Measurements from ENCODE around the gene GPR180.
A peak's percentile ranks its signal among the peaks of the same experiment; 100 is the strongest.

The GPR180 gene

DNA sequence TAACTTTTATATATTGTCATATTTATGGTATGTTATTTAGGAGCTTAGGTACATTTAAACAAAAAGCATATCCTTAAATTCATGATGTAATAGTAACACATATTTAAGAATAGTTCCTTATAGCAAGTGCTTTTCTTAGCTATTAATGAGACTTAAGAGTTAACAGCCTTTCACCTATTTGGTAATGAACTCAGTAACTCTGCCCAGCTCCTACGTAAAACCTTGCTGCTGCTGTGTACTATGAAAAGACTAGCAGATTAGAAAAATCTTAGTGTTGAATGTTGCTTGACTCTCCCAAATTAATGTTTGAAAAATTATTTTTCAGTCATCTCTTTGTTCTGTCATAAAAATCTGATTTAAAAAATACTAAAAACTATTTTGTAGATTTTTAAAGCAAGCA is 6.9 kb downstream of the GPR180 start:
- H3K9me3 ChIP-seq (ENCODE audit: control extremely low read depth in 1 of 5, control insufficient read depth in 4 of 5, insufficient read depth in 2 of 5, low read depth in 1 of 5, low read length in 4 of 5) = no peaks in the 10 kb centered on the region
- no peak overlapping the region for H3K4me3 ChIP-seq (ENCODE audit: control insufficient read depth in 1 of 7, extremely low read depth in 1 of 7, insufficient read depth in 4 of 7, low read depth in 2 of 7, low read length in 6 of 7)
- POLR2A ChIA-PET = interaction anchor here (0.6 kb wide), 1 partner anchor 760 kb away, joined by 6 read pairs; no protein-coding TSS in a partner anchor
- H3K27ac ChIP-seq (ENCODE audit: insufficient read depth in 1 of 2, low read depth in 1 of 2, low read length in 2 of 2, poor library complexity in 1 of 2, severe bottlenecking in 2 of 2) = no peak overlapping the region
- 100% methylated on average over 1 of the region's 1 CpG for WGBS (ENCODE audit: insufficient coverage)
- no peaks in the 10 kb centered on the region for H3K27me3 ChIP-seq (replicated peaks in 2 of 5; ENCODE audit: control insufficient read depth in 4 of 5, insufficient read depth in 5 of 5, low read length in 4 of 5)
- H3K4me1 ChIP-seq (ENCODE audit: control extremely low read depth in 1 of 4, control insufficient read depth in 4 of 4, insufficient read depth in 4 of 4, low read length in 3 of 4) = no peaks in the 10 kb centered on the region
- peaks cover 6 to 37% (median 24%) of the 10 kb centered on the region in 4 experiments for H3K36me3 ChIP-seq (ENCODE audit: control insufficient read depth in 4 of 4, insufficient read depth in 4 of 4, low read length in 3 of 4)
- DNase-seq = no peak
- CTCF ChIA-PET = interaction anchor here (1.1 to 2.4 kb wide), 3 partner anchors 9 to 173 kb away, joined by 3 to 7 read pairs (median 5); no protein-coding TSS in a partner anchor

DNA sequence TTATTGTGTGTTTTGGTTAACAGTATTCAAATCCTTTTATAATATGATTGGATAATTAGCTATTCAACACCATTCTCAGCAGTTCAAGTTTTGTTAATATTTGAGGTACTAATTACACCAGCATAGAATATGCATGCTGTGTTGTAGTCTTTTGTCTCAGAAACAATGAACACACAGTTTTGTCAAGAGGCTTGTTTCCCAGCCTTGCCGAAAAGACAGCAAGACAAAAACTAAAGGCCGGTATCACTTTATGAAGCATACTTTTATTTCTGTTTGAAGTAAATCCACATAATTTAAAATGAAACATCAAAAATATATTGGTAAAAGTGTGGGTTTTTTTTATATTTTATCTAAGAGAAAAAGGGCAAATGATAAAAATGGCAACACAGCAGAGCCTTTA is 7.5 kb downstream of the GPR180 start:
- CTCF ChIA-PET = interaction anchor here (1.1 to 2.4 kb wide), 3 partner anchors 9 to 174 kb away, joined by 3 to 7 read pairs (median 5); no protein-coding TSS in a partner anchor

DNA sequence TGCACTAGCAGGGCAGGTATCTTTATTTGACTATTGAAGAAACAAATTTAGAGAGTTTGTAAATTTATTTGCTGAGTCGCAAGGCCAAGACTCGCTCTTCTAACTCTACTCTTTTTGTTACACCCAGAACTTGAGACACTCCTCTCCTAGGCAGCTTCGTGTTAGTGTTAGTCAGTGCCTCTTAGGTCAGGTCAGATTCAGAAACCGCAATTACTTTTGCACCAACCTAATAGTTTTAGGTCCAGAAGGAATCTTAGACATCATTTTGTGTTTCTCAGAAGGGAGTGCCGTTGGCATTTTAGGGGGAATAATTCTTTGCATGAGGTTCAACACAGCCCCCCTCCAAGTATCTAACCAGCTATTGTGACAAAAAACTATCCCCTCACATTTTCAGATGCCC is 8.8 kb downstream of the GPR180 start:
- POLR2A ChIA-PET = no interaction called here
- H3K27me3 ChIP-seq (replicated peaks in 2 of 5; ENCODE audit: control insufficient read depth in 4 of 5, insufficient read depth in 5 of 5, low read length in 4 of 5) = no peaks in the 10 kb centered on the region
- 100% methylated on average over 2 of the region's 5 CpGs for WGBS (ENCODE audit: insufficient coverage)
- no peaks in the 10 kb centered on the region for H3K4me1 ChIP-seq (ENCODE audit: control extremely low read depth in 1 of 4, control insufficient read depth in 4 of 4, insufficient read depth in 4 of 4, low read length in 3 of 4)
- no peak overlapping the region for H3K27ac ChIP-seq (ENCODE audit: insufficient read depth in 1 of 2, low read depth in 1 of 2, low read length in 2 of 2, poor library complexity in 1 of 2, severe bottlenecking in 2 of 2)
- peaks cover 8 to 45% (median 25%) of the 10 kb centered on the region in 4 experiments for H3K36me3 ChIP-seq (ENCODE audit: control insufficient read depth in 4 of 4, insufficient read depth in 4 of 4, low read length in 3 of 4)
- no peak overlapping the region for H3K4me3 ChIP-seq (ENCODE audit: control insufficient read depth in 1 of 7, extremely low read depth in 1 of 7, insufficient read depth in 4 of 7, low read depth in 2 of 7, low read length in 6 of 7)
- no peaks in the 10 kb centered on the region for H3K9me3 ChIP-seq (ENCODE audit: control extremely low read depth in 1 of 5, control insufficient read depth in 4 of 5, insufficient read depth in 2 of 5, low read depth in 1 of 5, low read length in 4 of 5)
- no peak for DNase-seq
- CTCF ChIA-PET = interaction anchor here (2.4 kb wide), 1 partner anchor 175 kb away, joined by 5 read pairs; no protein-coding TSS in a partner anchor

More for the DNA sequence above, 7.5 kb downstream of the GPR180 start:
- Histone ChIP-seq H3K27ac (ENCODE audit: insufficient read depth in 1 of 2, low read depth in 1 of 2, low read length in 2 of 2, poor library complexity in 1 of 2, severe bottlenecking in 2 of 2) (no peak overlapping the region), H3K36me3 (ENCODE audit: control insufficient read depth in 4 of 4, insufficient read depth in 4 of 4, low read length in 3 of 4) (peaks cover 6 to 37% (median 24%) of the 10 kb centered on the region in 4 experiments), H3K4me1 (ENCODE audit: control extremely low read depth in 1 of 4, control insufficient read depth in 4 of 4, insufficient read depth in 4 of 4, low read length in 3 of 4) (no peaks in the 10 kb centered on the region), H3K9me3 (ENCODE audit: control extremely low read depth in 1 of 5, control insufficient read depth in 4 of 5, insufficient read depth in 2 of 5, low read depth in 1 of 5, low read length in 4 of 5) (no peaks in the 10 kb centered on the region), H3K4me3 (ENCODE audit: control insufficient read depth in 1 of 7, extremely low read depth in 1 of 7, insufficient read depth in 4 of 7, low read depth in 2 of 7, low read length in 6 of 7) (no peak overlapping the region), H3K27me3 (replicated peaks in 2 of 5; ENCODE audit: control insufficient read depth in 4 of 5, insufficient read depth in 5 of 5, low read length in 4 of 5) (no peaks in the 10 kb centered on the region)
- no CpG with 5 or more reads among the region's 2 CpGs for WGBS (ENCODE audit: insufficient coverage)
- no peak for DNase-seq
- POLR2A ChIA-PET = interaction anchor here (0.6 kb wide), 1 partner anchor 759 kb away, joined by 6 read pairs; no protein-coding TSS in a partner anchor

- ChIA-PET POLR2A (no interaction called here), CTCF (interaction anchor here (9.7 kb wide), 1 partner anchor 177 kb away, joined by 218 read pairs; no protein-coding TSS in a partner anchor)
- WGBS (ENCODE audit: insufficient coverage) = 100% methylated on average over 3 of the region's 4 CpGs
- Histone ChIP-seq H3K27ac (ENCODE audit: insufficient read depth in 1 of 2, low read depth in 1 of 2, low read length in 2 of 2, poor library complexity in 1 of 2, severe bottlenecking in 2 of 2) (no peak overlapping the region), H3K9me3 (ENCODE audit: control extremely low read depth in 1 of 5, control insufficient read depth in 4 of 5, insufficient read depth in 2 of 5, low read depth in 1 of 5, low read length in 4 of 5) (no peaks in the 10 kb centered on the region), H3K4me1 (ENCODE audit: control extremely low read depth in 1 of 4, control insufficient read depth in 4 of 4, insufficient read depth in 4 of 4, low read length in 3 of 4) (no peaks in the 10 kb centered on the region), H3K4me3 (ENCODE audit: control insufficient read depth in 1 of 7, extremely low read depth in 1 of 7, insufficient read depth in 4 of 7, low read depth in 2 of 7, low read length in 6 of 7) (no peak overlapping the region), H3K36me3 (ENCODE audit: control insufficient read depth in 4 of 4, insufficient read depth in 4 of 4, low read length in 3 of 4) (peaks cover 8 to 35% (median 17%) of the 10 kb centered on the region in 4 experiments), H3K27me3 (replicated peaks in 2 of 5; ENCODE audit: control insufficient read depth in 4 of 5, insufficient read depth in 5 of 5, low read length in 4 of 5) (no peaks in the 10 kb centered on the region)
- no peak for DNase-seq
Observed at GRCh38 chr13:94612050-94612449, 10.4 kb downstream of the GPR180 start.

- H3K4me1 ChIP-seq (ENCODE audit: control extremely low read depth in 1 of 4, control insufficient read depth in 4 of 4, insufficient read depth in 4 of 4, low read length in 3 of 4) = no peaks in the 10 kb centered on the region
- H3K4me3 ChIP-seq (ENCODE audit: control insufficient read depth in 1 of 7, extremely low read depth in 1 of 7, insufficient read depth in 4 of 7, low read depth in 2 of 7, low read length in 6 of 7) = no peak overlapping the region
- no peaks in the 10 kb centered on the region for H3K27me3 ChIP-seq (replicated peaks in 2 of 5; ENCODE audit: control insufficient read depth in 4 of 5, insufficient read depth in 5 of 5, low read length in 4 of 5)
- POLR2A ChIA-PET = no interaction called here
- CTCF ChIA-PET = interaction anchor here (9.7 kb wide), 1 partner anchor 178 kb away, joined by 218 read pairs; no protein-coding TSS in a partner anchor
- no peaks in the 10 kb centered on the region for H3K9me3 ChIP-seq (ENCODE audit: control extremely low read depth in 1 of 5, control insufficient read depth in 4 of 5, insufficient read depth in 2 of 5, low read depth in 1 of 5, low read length in 4 of 5)
- peaks cover 8 to 25% (median 13%) of the 10 kb centered on the region in 4 experiments for H3K36me3 ChIP-seq (ENCODE audit: control insufficient read depth in 4 of 4, insufficient read depth in 4 of 4, low read length in 3 of 4)
- DNase-seq = no peak
- H3K27ac ChIP-seq (ENCODE audit: insufficient read depth in 1 of 2, low read depth in 1 of 2, low read length in 2 of 2, poor library complexity in 1 of 2, severe bottlenecking in 2 of 2) = no peak overlapping the region
Observed at GRCh38 chr13:94613051-94613450, 11.4 kb downstream of the GPR180 start.

GRCh38 chr13:94617389-94618000 is 15.8 kb downstream of the GPR180 start:
- H3K4me1 ChIP-seq (ENCODE audit: control extremely low read depth in 1 of 4, control insufficient read depth in 4 of 4, insufficient read depth in 4 of 4, low read length in 3 of 4) = no peaks in the 10 kb centered on the region
- H3K27me3 ChIP-seq (replicated peaks in 2 of 5; ENCODE audit: control insufficient read depth in 4 of 5, insufficient read depth in 5 of 5, low read length in 4 of 5) = no peaks in the 10 kb centered on the region
- H3K27ac ChIP-seq (ENCODE audit: insufficient read depth in 1 of 2, low read depth in 1 of 2, low read length in 2 of 2, poor library complexity in 1 of 2, severe bottlenecking in 2 of 2) = no peak overlapping the region
- CTCF ChIA-PET = interaction anchor here (0.7 to 9.7 kb wide), 15 partner anchors 9 to 539 kb away, joined by 3 to 218 read pairs (median 5); partner anchors contain the start of genes GPR180 and TGDS
- H3K9me3 ChIP-seq (ENCODE audit: control extremely low read depth in 1 of 5, control insufficient read depth in 4 of 5, insufficient read depth in 2 of 5, low read depth in 1 of 5, low read length in 4 of 5) = no peaks in the 10 kb centered on the region
- no CpG with 5 or more reads among the region's 4 CpGs for WGBS (ENCODE audit: insufficient coverage)
- POLR2A ChIA-PET = no interaction called here
- H3K4me3 ChIP-seq (ENCODE audit: control insufficient read depth in 1 of 7, extremely low read depth in 1 of 7, insufficient read depth in 4 of 7, low read depth in 2 of 7, low read length in 6 of 7) = no peak overlapping the region
- DNase-seq = peak in 2 of 3 donors; percentile 43 to 62
- peaks cover 9 to 17% (median 12%) of the 10 kb centered on the region in 4 experiments for H3K36me3 ChIP-seq (ENCODE audit: control insufficient read depth in 4 of 4, insufficient read depth in 4 of 4, low read length in 3 of 4)

DNA sequence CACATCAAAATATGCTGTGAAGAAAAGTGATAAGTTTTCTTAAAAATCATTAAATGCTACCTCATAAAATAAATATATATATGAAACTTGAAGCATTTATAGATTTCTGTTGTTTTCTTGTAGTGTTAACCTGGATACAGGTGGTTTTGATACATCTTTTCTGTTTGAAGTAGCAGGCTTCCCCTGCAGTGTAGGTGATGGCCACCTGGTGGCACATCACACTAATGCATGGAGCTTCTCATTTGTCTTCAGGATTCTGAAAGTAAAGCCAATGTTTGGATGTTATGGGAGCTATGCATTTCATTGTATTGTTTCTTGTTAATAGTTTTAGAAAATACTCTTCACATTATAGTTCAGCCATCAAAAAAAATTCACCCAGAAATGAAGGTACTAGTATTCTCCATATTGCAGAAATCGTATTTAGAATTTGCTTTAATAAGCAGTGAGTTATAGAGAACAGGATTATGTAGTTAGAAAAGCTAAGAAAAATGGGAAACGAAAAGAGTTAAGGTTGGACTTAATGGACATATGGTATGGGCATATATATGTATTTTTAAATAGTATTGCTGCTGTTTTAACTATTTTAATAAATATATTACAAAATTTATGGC is 18.7 kb downstream of the GPR180 start:
- Histone ChIP-seq H3K4me1 (ENCODE audit: control extremely low read depth in 1 of 4, control insufficient read depth in 4 of 4, insufficient read depth in 4 of 4, low read length in 3 of 4) (no peaks in the 10 kb centered on the region), H3K9me3 (ENCODE audit: control extremely low read depth in 1 of 5, control insufficient read depth in 4 of 5, insufficient read depth in 2 of 5, low read depth in 1 of 5, low read length in 4 of 5) (no peaks in the 10 kb centered on the region), H3K36me3 (ENCODE audit: control insufficient read depth in 4 of 4, insufficient read depth in 4 of 4, low read length in 3 of 4) (peaks cover 6 to 33% (median 18%) of the 10 kb centered on the region in 4 experiments), H3K27ac (ENCODE audit: insufficient read depth in 1 of 2, low read depth in 1 of 2, low read length in 2 of 2, poor library complexity in 1 of 2, severe bottlenecking in 2 of 2) (no peak overlapping the region), H3K27me3 (replicated peaks in 2 of 5; ENCODE audit: control insufficient read depth in 4 of 5, insufficient read depth in 5 of 5, low read length in 4 of 5) (no peaks in the 10 kb centered on the region), H3K4me3 (ENCODE audit: control insufficient read depth in 1 of 7, extremely low read depth in 1 of 7, insufficient read depth in 4 of 7, low read depth in 2 of 7, low read length in 6 of 7) (no peak overlapping the region)
- peak; percentile 34 to 66 (median 61) for DNase-seq
- ChIA-PET POLR2A (no interaction called here), CTCF (interaction anchor here (0.7 to 9.7 kb wide), 20 partner anchors 9 to 1194 kb away, joined by 3 to 218 read pairs (median 4); partner anchors contain the start of gene GPR180)
- WGBS (ENCODE audit: insufficient coverage) = no CpG with 5 or more reads among the region's 2 CpGs

All from common myeloid progenitor, CD34-positive (primary cell).